Right cardiac atrium (tissue), 5 donors: ENCODE measurements around the gene DNAH7. TPM values are rescaled to one million over a fixed set of nuclear protein-coding genes. Genes with fewer than 3 reads are reported as not detected.
"Not testable (repeated sequence)": the region's sequence is repeated elsewhere in the genome, so short reads cannot be mapped to it uniquely, and the experiment has no call there.

Experiments
- ATAC-seq, 2 donors: fragments of 200-7000 bp; cut with Tn5 transposase; one replicate each; pipeline versions ENCODE4 v1.8.0 to v1.9.1; 2020; ENCODE audit warnings: moderate library complexity in 2 of 2, mild to moderate bottlenecking in 1 of 2
- DNase-seq, 3 donors: peaks; one replicate each; pipeline ENCODE4 v3.0.0-alpha.2; 2020
- H3K27ac ChIP-seq: one replicate; pipeline ENCODE4 v1.5.1; 2013; ENCODE audit warnings: mild to moderate bottlenecking, low read length, control low read depth, moderate library complexity
- H3K27me3 ChIP-seq: one replicate; pipeline ENCODE4 v1.6.1; 2013; ENCODE audit not compliant: control insufficient read depth, insufficient read depth
- H3K4me1 ChIP-seq: one replicate; pipeline ENCODE4 v1.6.1; 2013; ENCODE audit warnings: low read length; ENCODE audit not compliant: control insufficient read depth, insufficient read depth
- H3K4me3 ChIP-seq: one replicate; pipeline ENCODE4 v1.5.1; 2013; ENCODE audit warnings: low read length, control low read depth
- H3K9me3 ChIP-seq: one replicate; pipeline ENCODE4 v1.6.1; 2013; ENCODE audit warnings: low read length; ENCODE audit not compliant: control insufficient read depth
- WGBS: extraction: QIAGEN DNeasy Blood & Tissue Kit; methylation state at CpG from one replicate; pipeline ENCODE4 v1.1.7; 2013; 5-methylcytosine and 5-hydroxymethylcytosine counted together
- intact Hi-C, 4 donors: fragments of 100-400 bp; cut with DNase I; formaldehyde crosslinking; loops; one replicate each; pipeline versions ENCODE4 v1.11.0 to v1.14.0; 2022 to 2023
- polyA plus RNA-seq: library from polyadenylated mRNA; stranded (reverse); fragments of 200-250 nt; gene quantifications from one replicate; pipeline ENCODE4 v1.2.3, GENCODE V29; 2013
- total RNA-seq, 4 donors: library from RNA; stranded (reverse); fragmentation: NEBNext Ultra II Directional; extraction: Animal tissue kit (Norgen Biotek cat#: 25700); gene quantifications; one replicate each; pipeline ENCODE4 v1.2.1, GENCODE V29; 2021
- donor health status: healthy with polysubstance abuse.
- donor health status: DM: no; HTN: yes; CAD: no.
- donor health status: DM: no; HTN: no; CAD: no.
- donor health status: DM: no; HTN: yes; CAD: no; lungs with severe emphysema.
- donor health status: DM: yes; HTN: yes; CAD: no.

DNAH7 gene
- total and polyA plus RNA-seq, 5 donors: 0.16 to 0.77 (median 0.48) TPM

- WGBS: 75% methylated on average over 5 of the region's 5 CpGs
- no peaks in the 10 kb centered on the region for H3K27me3 ChIP-seq
- no peaks in the 10 kb centered on the region for H3K9me3 ChIP-seq
- intact Hi-C loops: no loop called here
- DNase-seq: no peak
- H3K27ac ChIP-seq: no peak overlapping the region
- H3K4me3 ChIP-seq: no peak overlapping the region
- ATAC-seq: no peak
- H3K4me1 ChIP-seq: no peaks in the 10 kb centered on the region
Measured at GRCh38 chr2:195961873-195962272, 106.8 kb downstream of the DNAH7 start.

- Histone ChIP-seq H3K27me3 (no peaks in the 10 kb centered on the region), H3K4me3 (no peak overlapping the region), H3K27ac (no peak overlapping the region), H3K9me3 (no peaks in the 10 kb centered on the region), H3K4me1 (no peaks in the 10 kb centered on the region)
- DNase-seq: no peak
- intact Hi-C loops: no loop called here
- WGBS: 86% methylated on average over 2 of the region's 2 CpGs
- ATAC-seq: no peak
Measured at GRCh38 chr2:195959341-195959740, 109.3 kb downstream of the DNAH7 start.

GRCh38 chr2:195956725-195957124, 111.9 kb downstream of the DNAH7 start:
- ATAC-seq: no peak
- Histone ChIP-seq H3K4me1 (no peaks in the 10 kb centered on the region), H3K9me3 (no peaks in the 10 kb centered on the region), H3K27ac (no peak overlapping the region), H3K4me3 (no peak overlapping the region), H3K27me3 (no peaks in the 10 kb centered on the region)
- DNase-seq: no peak
- WGBS: 75% methylated on average over 3 of the region's 3 CpGs
- intact Hi-C loops: no loop called here

DNA sequence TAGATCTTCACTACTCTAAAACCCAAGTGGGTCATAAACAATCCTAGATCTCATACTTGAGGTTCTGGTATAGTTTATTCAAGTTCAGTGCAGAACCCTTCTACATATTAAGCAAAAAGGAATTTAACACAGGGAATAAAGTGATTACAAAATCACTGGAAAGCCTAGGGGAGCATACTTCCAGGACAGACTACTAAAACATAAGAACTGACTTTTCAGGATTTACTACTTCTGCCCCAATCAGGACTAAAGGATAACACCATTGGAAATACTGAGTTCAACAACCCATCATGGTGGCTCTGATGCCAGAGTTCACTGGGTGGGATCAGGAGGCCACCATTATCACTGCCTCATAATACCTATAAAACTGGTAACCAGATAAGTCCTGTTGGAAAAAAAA, 123.6 kb downstream of the DNAH7 start:
- Histone ChIP-seq H3K4me1 (no peaks in the 10 kb centered on the region), H3K27me3 (no peaks in the 10 kb centered on the region), H3K4me3 (no peak overlapping the region), H3K27ac (no peak overlapping the region), H3K9me3 (no peaks in the 10 kb centered on the region)
- intact Hi-C loops: no loop called here
- DNase-seq: no peak
- ATAC-seq: no peak

DNA sequence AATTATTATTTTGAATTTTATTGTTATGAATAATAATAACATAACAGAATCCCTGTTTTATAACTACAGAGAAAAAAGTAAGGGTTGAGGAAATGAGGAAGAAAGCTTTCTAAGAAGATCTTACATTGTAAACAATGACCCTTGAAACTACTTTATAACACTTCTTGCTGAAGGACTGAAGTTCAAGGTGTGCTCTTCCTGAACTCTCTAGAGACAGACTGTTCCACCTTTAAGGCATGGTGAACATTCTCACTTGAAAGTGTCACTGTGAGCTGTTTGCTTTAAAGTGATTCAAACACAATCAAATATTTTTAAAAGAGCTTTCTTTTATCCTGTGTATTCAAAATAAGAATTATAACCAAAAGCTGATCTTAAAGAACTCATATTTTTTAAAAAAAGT, 131.5 kb downstream of the DNAH7 start:
- H3K27me3 ChIP-seq: no peaks in the 10 kb centered on the region
- ATAC-seq: no peak
- H3K9me3 ChIP-seq: no peaks in the 10 kb centered on the region
- H3K4me3 ChIP-seq: no peak overlapping the region
- no peak overlapping the region for H3K27ac ChIP-seq
- H3K4me1 ChIP-seq: no peaks in the 10 kb centered on the region
- no peak for DNase-seq
- intact Hi-C loops: no loop called here

DNA sequence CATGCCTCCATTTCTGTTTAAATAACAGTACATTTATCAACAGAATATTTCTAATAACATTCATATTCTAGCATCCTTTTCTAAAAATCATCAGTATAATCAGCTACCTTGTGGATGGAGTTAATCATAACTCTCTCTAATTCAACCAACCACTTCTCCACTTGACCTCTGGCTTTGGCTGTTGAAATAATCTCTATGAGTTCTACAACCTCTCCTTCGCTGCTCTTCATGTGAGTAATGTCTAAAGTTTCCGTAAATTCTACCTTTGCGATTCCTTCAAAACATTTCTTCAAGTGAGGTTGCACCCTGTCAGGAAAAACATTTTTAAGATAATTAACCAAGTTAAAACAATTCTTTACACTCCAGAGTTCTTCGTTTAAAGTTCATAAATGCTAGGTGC, 134.2 kb downstream of the DNAH7 start:
- Histone ChIP-seq H3K4me3 (no peak overlapping the region), H3K9me3 (no peaks in the 10 kb centered on the region), H3K27me3 (no peaks in the 10 kb centered on the region), H3K27ac (no peak overlapping the region), H3K4me1 (no peaks in the 10 kb centered on the region)
- WGBS: 89% methylated on average over 4 of the region's 4 CpGs
- intact Hi-C loops: no loop called here
- ATAC-seq (no peak), DNase-seq (no peak)

- Histone ChIP-seq H3K27me3 (no peaks in the 10 kb centered on the region), H3K4me3 (no peak overlapping the region), H3K27ac (no peak overlapping the region), H3K9me3 (no peaks in the 10 kb centered on the region), H3K4me1 (no peaks in the 10 kb centered on the region)
- DNase-seq (no peak), ATAC-seq (no peak)
- WGBS: 89% methylated on average over 1 of the region's 1 CpG
- intact Hi-C loops: no loop called here
Measured at GRCh38 chr2:195929531-195929930, 139.1 kb downstream of the DNAH7 start.

DNA sequence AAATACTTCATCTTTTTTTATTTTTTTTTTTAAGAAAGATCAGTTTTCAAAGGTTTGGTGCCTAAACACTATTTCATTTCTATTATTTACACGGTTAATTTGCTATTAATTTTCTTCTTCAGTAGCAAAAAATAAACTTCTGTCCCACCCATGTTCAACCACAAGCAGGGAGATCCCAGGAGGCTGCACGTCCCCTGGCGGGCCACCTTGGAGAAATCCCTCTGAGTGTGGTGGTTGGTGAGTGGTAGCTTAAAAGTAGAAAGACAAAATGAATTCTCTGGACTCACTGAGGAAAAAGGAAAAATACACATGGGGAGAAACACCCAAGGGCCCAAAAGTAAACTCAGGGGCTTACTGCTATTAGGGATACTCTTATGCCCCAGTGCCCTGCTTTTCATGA, 143.5 kb downstream of the DNAH7 start:
- Histone ChIP-seq H3K4me3 (no peak overlapping the region), H3K4me1 (no peaks in the 10 kb centered on the region), H3K27me3 (no peaks in the 10 kb centered on the region), H3K27ac (no peak overlapping the region), H3K9me3 (no peaks in the 10 kb centered on the region)
- intact Hi-C loops: no loop called here
- 81% methylated on average over 3 of the region's 3 CpGs for WGBS
- DNase-seq (no peak), ATAC-seq (no peak)

- Histone ChIP-seq H3K27me3 (no peaks in the 10 kb centered on the region), H3K4me1 (no peaks in the 10 kb centered on the region), H3K9me3 (no peaks in the 10 kb centered on the region), H3K4me3 (no peak overlapping the region), H3K27ac (no peak overlapping the region)
- intact Hi-C loops: no loop called here
- no peak for DNase-seq
- WGBS: 93% methylated on average over 1 of the region's 1 CpG
- ATAC-seq: no peak
Measured at GRCh38 chr2:195923889-195924288, 144.7 kb downstream of the DNAH7 start.

DNA sequence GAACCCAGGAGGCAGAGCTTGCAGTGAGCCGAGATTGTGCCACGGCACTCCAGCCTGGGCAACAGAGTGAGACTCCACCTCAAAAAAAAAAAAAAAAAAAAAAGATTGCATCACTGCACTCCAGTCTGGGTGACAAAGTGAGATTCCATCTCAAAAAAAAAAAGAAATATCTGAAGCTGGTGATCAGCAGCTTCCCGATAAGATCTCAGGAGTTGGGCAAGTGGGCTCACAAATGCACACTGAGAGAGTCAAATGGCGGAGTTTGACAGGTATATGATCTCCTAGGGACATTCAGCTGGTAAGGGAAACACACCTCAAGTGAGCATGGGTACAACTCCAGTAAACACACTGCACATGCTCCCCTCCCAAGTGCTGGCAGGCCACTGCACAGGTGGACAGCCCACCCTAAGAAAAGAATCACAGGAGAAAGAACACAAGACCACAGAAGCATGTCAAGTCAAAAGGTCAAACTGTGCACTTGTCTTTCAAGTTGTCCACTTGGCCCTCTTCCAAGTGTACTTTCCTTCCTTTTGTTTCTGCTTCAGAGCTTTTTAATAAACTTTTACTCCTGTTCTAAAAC, 151.5 kb downstream of the DNAH7 start:
- H3K9me3 ChIP-seq, DNase-seq, H3K27me3 ChIP-seq, intact Hi-C loops, ATAC-seq, H3K4me3 ChIP-seq, H3K4me1 ChIP-seq, H3K27ac ChIP-seq: not testable (repeated sequence)
- WGBS: 94% methylated on average over 4 of the region's 4 CpGs

DNA sequence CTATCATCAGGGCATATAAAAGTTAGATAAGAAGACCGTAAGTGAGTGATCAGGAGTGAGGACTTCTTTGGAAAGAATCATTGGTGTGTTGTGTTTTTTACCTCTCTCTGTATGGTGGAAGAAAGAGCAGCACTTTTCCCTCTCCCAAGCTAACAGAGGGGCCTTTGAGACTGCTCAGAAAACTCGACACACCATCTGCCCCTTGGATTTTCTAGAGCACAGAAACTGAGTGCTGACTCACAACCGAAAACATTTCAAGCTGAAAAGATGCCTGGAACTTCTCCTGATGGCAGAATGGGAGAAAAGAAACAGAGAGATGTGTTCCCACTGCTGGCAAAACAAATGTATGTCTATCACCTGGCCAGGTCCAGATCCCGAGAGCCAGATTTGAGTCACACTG, 156.6 kb downstream of the DNAH7 start:
- no peak for ATAC-seq
- no peak for DNase-seq
- H3K27me3 ChIP-seq: no peaks in the 10 kb centered on the region
- H3K9me3 ChIP-seq: no peaks in the 10 kb centered on the region
- no peak overlapping the region for H3K27ac ChIP-seq
- intact Hi-C loops: no loop called here
- no peaks in the 10 kb centered on the region for H3K4me1 ChIP-seq
- H3K4me3 ChIP-seq: no peak overlapping the region
- WGBS: 75% methylated on average over 4 of the region's 4 CpGs

- no peaks in the 10 kb centered on the region for H3K27me3 ChIP-seq
- no peak overlapping the region for H3K27ac ChIP-seq
- no peak overlapping the region for H3K4me3 ChIP-seq
- DNase-seq (no peak), ATAC-seq (no peak)
- no peaks in the 10 kb centered on the region for H3K9me3 ChIP-seq
- H3K4me1 ChIP-seq: no peaks in the 10 kb centered on the region
- intact Hi-C loops: no loop called here
- WGBS: 88% methylated on average over 4 of the region's 4 CpGs
Measured at GRCh38 chr2:195910570-195910969, 158.1 kb downstream of the DNAH7 start.
